Psoas muscle (tissue), 8 donors: ENCODE measurements around the gene TRAK2. TPM values are rescaled to one million over a fixed set of nuclear protein-coding genes. Genes with fewer than 3 reads are reported as not detected.

Source experiments
- ATAC-seq, 4 donors: fragments of 200-7000 bp; cut with Tn5 transposase; one replicate each; pipeline ENCODE4 v1.9.1; 2020; ENCODE audit warnings: moderate library complexity in 3 of 4, mild to moderate bottlenecking in 2 of 4
- DNase-seq, 2 donors: peaks; one replicate each; pipeline ENCODE4 v3.0.0-alpha.2; 2020
- H3K27ac ChIP-seq: fragments of 200-600 bp; one replicate; pipeline ENCODE4 v1.8.0; 2022
- H3K27me3 ChIP-seq, 3 donors: fragments of 200-600 bp in 1 of 3; one replicate each; pipeline versions ENCODE4 v1.6.1 to v1.8.0; 2013 to 2022; ENCODE audit warnings: low read length in 2 of 3, mild to moderate bottlenecking in 2 of 3, moderate library complexity in 1 of 3; ENCODE audit not compliant: insufficient read depth in 3 of 3
- H3K36me3 ChIP-seq, 2 donors: fragments of 200-600 bp in 1 of 2; one replicate each; pipeline versions ENCODE4 v1.6.1 to v1.8.0; 2013 to 2022; ENCODE audit warnings: low read depth in 1 of 2, mild to moderate bottlenecking in 1 of 2, moderate library complexity in 1 of 2; ENCODE audit not compliant: insufficient read depth in 1 of 2
- H3K4me1 ChIP-seq: fragments of 200-600 bp; one replicate; pipeline ENCODE4 v1.8.0; 2022
- H3K4me3 ChIP-seq: fragments of 200-600 bp; one replicate; pipeline ENCODE4 v1.8.0; 2022; ENCODE audit warnings: mild to moderate bottlenecking
- H3K9me3 ChIP-seq: fragments of 200-600 bp; one replicate; pipeline ENCODE4 v1.8.0; 2022
- CTCF ChIP-seq: fragments of 200-600 bp; IDR thresholded peaks from one replicate; pipeline ENCODE4 v1.8.0; 2022; ENCODE audit warnings: antibody characterized with exemption
- WGBS, 3 donors: extraction: QIAGEN DNeasy Blood & Tissue Kit; methylation state at CpG; one replicate each; pipeline versions ENCODE4 v1.1.6 to v1.1.7; 2013; 5-methylcytosine and 5-hydroxymethylcytosine counted together
- intact Hi-C, 2 donors: fragments of 100-400 bp; cut with DNase I; formaldehyde crosslinking; loops; one replicate each; pipeline versions ENCODE4 v1.11.0 to v1.14.2; 2022
- polyA plus RNA-seq, 3 donors: library from polyadenylated mRNA; stranded (reverse); fragments of 200-250 nt; gene quantifications; one replicate each; pipeline ENCODE4 v1.2.3, GENCODE V29; 2013
- total RNA-seq, 4 donors: library from RNA; stranded (reverse); fragmentation: NEBNext Ultra II Directional in 2 of 4; extraction: Animal tissue kit (Norgen Biotek cat#: 25700) in 2 of 4; gene quantifications; one replicate each; pipeline versions ENCODE4 v1.2.1 to v1.2.4, GENCODE V29; 2021 to 2023
- donor health status: healthy with polysubstance abuse.
- donor health status: DM: no; HTN: no; CAD: no; lungs with moderate emphysema.
- donor health status: Bipolar disorder and iron deficiency.
- donor health status: healthy.
- donor health status: DM: yes; HTN: yes; CAD: no.
- donor health status: DM: no; HTN: no; CAD: no.
- donor health status: DM: no; HTN: no; CAD: no.
- donor health status: DM: yes; HTN: yes; CAD: no.

TRAK2 gene
- total and polyA plus RNA-seq, 7 donors: 9.8 to 53.0 (median 23.4) TPM

GRCh38 chr2:201366146-201366545 lies 85.1 kb downstream of the TRAK2 start:
- intact Hi-C loops: loop anchor here in 1 of 2 donors (10.0 kb wide), 1 partner anchor 471 kb away; no protein-coding TSS in a partner anchor
- DNase-seq (no peak), ATAC-seq (no peak)
- no peak overlapping the region for H3K27ac ChIP-seq
- no peaks in the 10 kb centered on the region for H3K4me1 ChIP-seq
- TF ChIP-seq CTCF: no peak
- H3K9me3 ChIP-seq: no peaks in the 10 kb centered on the region
- H3K27me3 ChIP-seq: no peaks in the 10 kb centered on the region
- no peak overlapping the region for H3K4me3 ChIP-seq
- H3K36me3 ChIP-seq: peaks cover 4 to 27% of the 10 kb centered on the region in 2 donors

GRCh38 chr2:201363857-201364560 lies 87.2 kb downstream of the TRAK2 start:
- peak; percentile 63 for TF ChIP-seq CTCF
- DNase-seq (no peak), ATAC-seq (peak; percentile 61 to 75 (median 69))
- H3K4me1 ChIP-seq: no peaks in the 10 kb centered on the region
- WGBS, 3 donors: 87 to 92% (median 91%) methylated on average over 2 of the region's 2 CpGs
- H3K27me3 ChIP-seq: no peaks in the 10 kb centered on the region
- H3K9me3 ChIP-seq: no peaks in the 10 kb centered on the region
- H3K36me3 ChIP-seq: peaks cover 4 to 41% of the 10 kb centered on the region in 2 donors
- no peak overlapping the region for H3K27ac ChIP-seq
- intact Hi-C loops: loop anchor here in 1 of 2 donors (5.0 to 10.0 kb wide), 2 partner anchors 127 to 469 kb away; no protein-coding TSS in a partner anchor
- H3K4me3 ChIP-seq: no peak overlapping the region

GRCh38 chr2:201362396-201362795 lies 88.9 kb downstream of the TRAK2 start:
- H3K9me3 ChIP-seq: no peaks in the 10 kb centered on the region
- no peak for ATAC-seq
- H3K36me3 ChIP-seq: peaks cover 0 to 37% of the 10 kb centered on the region in 2 donors
- TF ChIP-seq CTCF: no peak
- no peak overlapping the region for H3K27ac ChIP-seq
- H3K27me3 ChIP-seq: no peaks in the 10 kb centered on the region
- DNase-seq: no peak
- H3K4me3 ChIP-seq: no peak overlapping the region
- 99 to 100% (median 100%) methylated on average over 2 of the region's 2 CpGs for WGBS, 3 donors
- H3K4me1 ChIP-seq: no peaks in the 10 kb centered on the region
- intact Hi-C loops: loop anchor here in 1 of 2 donors (5.0 to 10.0 kb wide), 2 partner anchors 125 to 468 kb away; no protein-coding TSS in a partner anchor

- no peak for TF ChIP-seq CTCF
- intact Hi-C loops: loop anchor here in 1 of 2 donors (5.0 to 10.0 kb wide), 2 partner anchors 124 to 466 kb away; no protein-coding TSS in a partner anchor
- H3K36me3 ChIP-seq: peaks cover 0 to 37% of the 10 kb centered on the region in 2 donors
- H3K9me3 ChIP-seq: no peaks in the 10 kb centered on the region
- H3K27ac ChIP-seq: no peak overlapping the region
- WGBS, 3 donors: 94 to 95% (median 95%) methylated on average over 2 of the region's 2 CpGs
- DNase-seq (no peak), ATAC-seq (no peak)
- no peak overlapping the region for H3K4me3 ChIP-seq
- H3K27me3 ChIP-seq: no peaks in the 10 kb centered on the region
- no peaks in the 10 kb centered on the region for H3K4me1 ChIP-seq
These were observed 90.1 kb downstream of the TRAK2 start for GRCh38 chr2:201361078-201361733.
